Sigmoid colon (tissue), 7 donors: ENCODE results near the gene RPL12. TPM values are rescaled to one million over a fixed set of nuclear protein-coding genes. Genes with fewer than 3 reads are reported as not detected.

Experiments
- DNase-seq: peaks from one replicate; pipeline ENCODE4 v3.0.0-alpha.2; 2019
- H3K27ac ChIP-seq, 4 donors: fragments of 200-600 bp; sonication (generic); one replicate each; pipeline ENCODE4 v1.5.1; 2016 to 2019; ENCODE audit warnings: mild to moderate bottlenecking in 1 of 4
- H3K27me3 ChIP-seq, 3 donors: fragments of 200-600 bp; sonication (generic); one replicate each; pipeline ENCODE4 v1.5.1; 2019; ENCODE audit warnings: mild to moderate bottlenecking in 1 of 3
- H3K36me3 ChIP-seq, 4 donors: fragments of 200-600 bp; sonication (generic); one replicate each; pipeline ENCODE4 v1.5.1; 2016 to 2019
- H3K4me1 ChIP-seq, 4 donors: fragments of 200-600 bp; sonication (generic); one replicate each; pipeline ENCODE4 v1.5.1; 2017 to 2019
- H3K4me3 ChIP-seq, 4 donors: fragments of 200-600 bp; sonication (generic); one replicate each; pipeline ENCODE4 v1.5.1; 2017 to 2019; ENCODE audit warnings: mild to moderate bottlenecking in 2 of 4, moderate library complexity in 1 of 4
- H3K9me3 ChIP-seq, 4 donors: fragments of 200-600 bp in 3 of 4; sonication (generic) in 3 of 4; one replicate each; pipeline versions ENCODE4 v1.5.1 to v1.6.1; 2013 to 2019
- CTCF ChIP-seq, 4 experiments: fragments of 450-650 bp in 3 of 4; fragments of 200-600 bp in 1 of 4; IDR thresholded peaks; one replicate each; pipeline ENCODE4 v1.5.1; 2016 to 2019; ENCODE audit warnings: antibody characterized with exemption in 4 of 4, mild to moderate bottlenecking in 3 of 4, moderate library complexity in 2 of 4
- EP300 ChIP-seq, 4 donors: sonication (generic); formaldehyde crosslinking; IDR thresholded peaks; one replicate each; pipeline ENCODE4 v1.6.1; 2017; ENCODE audit warnings: antibody characterized with exemption in 4 of 4
- POLR2A ChIP-seq, 2 donors: fragments of 450-650 bp; IDR thresholded peaks; one replicate each; pipeline ENCODE4 v1.6.1; 2016; ENCODE audit warnings: antibody characterized with exemption in 2 of 2, mild to moderate bottlenecking in 2 of 2, moderate library complexity in 2 of 2
- POLR2AphosphoS5 ChIP-seq, 4 donors: sonication (generic); formaldehyde crosslinking; IDR thresholded peaks; one replicate each; pipeline ENCODE4 v1.6.1; 2017; ENCODE audit warnings: antibody characterized with exemption in 4 of 4
- WGBS, 2 donors: extraction: QIAGEN DNeasy Blood & Tissue Kit; methylation state at CpG; one replicate each; pipeline ENCODE4 v1.1.7; 2013; 5-methylcytosine and 5-hydroxymethylcytosine counted together
- intact Hi-C: fragments of 100-400 bp; cut with DNase I; formaldehyde crosslinking; loops from one replicate; pipeline ENCODE4 v1.15.1; 2023
- polyA plus RNA-seq, 3 donors: library from polyadenylated mRNA; stranded (reverse); fragments of 200-250 nt; gene quantifications; one replicate each; pipeline ENCODE4 v1.2.3, GENCODE V29; 2013
- total RNA-seq, 4 donors: library from RNA; depleted of rRNA; stranded (reverse); fragments of >200 nt; gene quantifications; one replicate each; pipeline ENCODE4 v1.1.0, GENCODE V29; 2016
- donor health status: healthy with polysubstance abuse.
- donor health status: Bipolar disorder and iron deficiency.
- donor health status: healthy.

The RPL12 gene
- total RNA-seq: 1,000 to 10,000 TPM; 2,502 to 5,061 (median 3,494) TPM
- 1,000 to 10,000 TPM; 2,492 to 4,552 (median 2,965) TPM for polyA plus RNA-seq

GRCh38 chr9:127450830-127451607, at the start of gene RPL12, which contains the start of gene LRSAM1:
TSS of gene RPL12 (minus strand) at chr9:127451406. CDS start at chr9:127451317, 89 bp downstream.
TSS of gene LRSAM1 (plus strand) at chr9:127451510. CDS start at chr9:127454528, 3,018 bp downstream.
- H3K27ac ChIP-seq: peak within 1 kb of the TSS; percentile 94 to 98 (median 96)
- H3K4me3 ChIP-seq: peak within 1 kb of the TSS; percentile 73 to 87 (median 79)
- no peaks in the 10 kb centered on the region for H3K27me3 ChIP-seq
- WGBS, 2 donors: 0 to 2% methylated on average over 71 of the region's 71 CpGs
- H3K9me3 ChIP-seq: no peaks in the 10 kb centered on the region
- H3K36me3 ChIP-seq: peaks cover 17 to 57% (median 39%) of the 10 kb centered on the region in 4 donors
- peak; percentile 99 for DNase-seq
- H3K4me1 ChIP-seq: peaks cover 0 to 66% (median 58%) of the 10 kb centered on the region in 4 donors
- TF ChIP-seq EP300 (IDR thresholded peaks at IDR 0.05) (peak in 2 of 4 donors; percentile 22 to 57), CTCF (IDR thresholded peaks at IDR 0.05) (no peak), POLR2A (IDR thresholded peaks at IDR 0.05) (peak; percentile 100), POLR2AphosphoS5 (IDR thresholded peaks at IDR 0.05) (peak; percentile 100)
- intact Hi-C loops: loop anchor here (1.0 to 5.0 kb wide), 3 partner anchors 26 to 224 kb away; partner anchors contain the start of genes SLC2A8 and ZNF79

GRCh38 chr9:127500862-127501261, 49.7 kb upstream of the RPL12 start:
- no peak for DNase-seq
- 89 to 91% methylated on average over 9 of the region's 9 CpGs for WGBS, 2 donors
- TF ChIP-seq POLR2AphosphoS5 (IDR thresholded peaks at IDR 0.05) (no peak), POLR2A (IDR thresholded peaks at IDR 0.05) (no peak), CTCF (IDR thresholded peaks at IDR 0.05) (no peak), EP300 (IDR thresholded peaks at IDR 0.05) (no peak)
- Histone ChIP-seq H3K27ac (no peak overlapping the region), H3K9me3 (no peaks in the 10 kb centered on the region), H3K4me3 (no peak overlapping the region), H3K4me1 (peaks cover 0 to 22% (median 17%) of the 10 kb centered on the region in 4 donors), H3K36me3 (peaks cover 4 to 77% (median 48%) of the 10 kb centered on the region in 4 donors), H3K27me3 (no peaks in the 10 kb centered on the region)
- intact Hi-C loops: loop anchor here (5.0 to 10.0 kb wide), 2 partner anchors 231 to 424 kb away; no protein-coding TSS in a partner anchor

- 87 to 90% methylated on average over 6 of the region's 6 CpGs for WGBS, 2 donors
- no peak for DNase-seq
- TF ChIP-seq CTCF (IDR thresholded peaks at IDR 0.05): no peak
- intact Hi-C loops: loop anchor here (5.0 to 10.0 kb wide), 2 partner anchors 232 to 424 kb away; no protein-coding TSS in a partner anchor
- peaks cover 0 to 26% (median 22%) of the 10 kb centered on the region in 4 donors for H3K4me1 ChIP-seq
- no peaks in the 10 kb centered on the region for H3K27me3 ChIP-seq
- no peaks in the 10 kb centered on the region for H3K9me3 ChIP-seq
- no peak overlapping the region for H3K27ac ChIP-seq
- H3K36me3 ChIP-seq: peaks cover 4 to 78% (median 49%) of the 10 kb centered on the region in 4 donors
- no peak overlapping the region for H3K4me3 ChIP-seq
Measured at GRCh38 chr9:127500399-127500798, 49.2 kb upstream of the RPL12 start.

- Histone ChIP-seq H3K4me3 (no peak overlapping the region), H3K9me3 (no peaks in the 10 kb centered on the region), H3K4me1 (peaks cover 0 to 33% (median 25%) of the 10 kb centered on the region in 4 donors), H3K27ac (peak overlapping the region in 1 of 4 donors; percentile 89), H3K36me3 (peaks cover 4 to 70% (median 46%) of the 10 kb centered on the region in 4 donors), H3K27me3 (no peaks in the 10 kb centered on the region)
- WGBS, 2 donors: 89% methylated on average over 5 of the region's 5 CpGs
- TF ChIP-seq POLR2A (IDR thresholded peaks at IDR 0.05): no peak
- no peak for TF ChIP-seq CTCF (IDR thresholded peaks at IDR 0.05)
- no peak for TF ChIP-seq EP300 (IDR thresholded peaks at IDR 0.05)
- TF ChIP-seq POLR2AphosphoS5 (IDR thresholded peaks at IDR 0.05): no peak
- DNase-seq: no peak
- intact Hi-C loops: no loop called here
Measured at GRCh38 chr9:127498298-127498697, 47.1 kb upstream of the RPL12 start.
